ENCODE results near the gene VPS52. TPM values are rescaled to one million over a fixed set of nuclear protein-coding genes. Genes with fewer than 3 reads are reported as not detected.
A peak's percentile ranks its signal among the peaks of the same experiment; 100 is the strongest.

VPS52 gene
- total and polyA plus RNA-seq, 2 donors (not counting 1 experiment from before 2014, with no cell fraction given), result 100 to 144 TPM

DNA sequence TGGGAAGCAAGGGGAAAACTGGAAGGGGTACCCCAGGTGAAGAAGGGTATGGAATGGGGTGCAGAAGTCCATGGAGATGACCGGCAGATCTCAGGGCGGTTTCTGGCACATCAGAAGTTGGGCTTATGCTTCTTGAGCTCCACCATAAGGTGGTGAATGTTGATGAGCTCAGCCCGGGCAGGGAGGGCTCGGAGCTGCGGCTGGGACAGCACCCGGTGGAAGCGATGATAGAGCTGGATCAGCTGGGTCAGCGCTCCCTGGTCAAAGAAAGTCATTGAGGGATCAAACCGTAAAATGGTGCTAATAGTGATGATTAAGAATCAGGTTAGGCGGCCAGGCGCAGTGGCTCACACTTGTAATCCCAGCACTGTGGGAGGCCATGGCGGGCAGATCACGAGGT is 20.9 kb downstream of the VPS52 start:
- Histone ChIP-seq H3K27me3 (replicated peaks in 1 of 4; ENCODE audit: control extremely low read depth in 1 of 4, control insufficient read depth in 3 of 4, insufficient read depth in 4 of 4, low read length in 3 of 4) (peaks cover 0 to 4% (median 0%) of the 10 kb centered on the region in 4 experiments), H3K4me2 (replicated peaks; ENCODE audit: low read depth, low read length, poor library complexity, severe bottlenecking) (no peak overlapping the region), H3K4me1 (ENCODE audit: control insufficient read depth in 2 of 2, insufficient read depth in 2 of 2, low read length in 2 of 2) (peaks cover 12 to 24% of the 10 kb centered on the region in 2 donors), H2AFZ (ENCODE audit: insufficient read depth, low read depth, low read length, poor library complexity, severe bottlenecking) (no peak overlapping the region), H3K36me3 (replicated peaks in 1 of 2; ENCODE audit: control extremely low read depth in 1 of 2, control insufficient read depth in 1 of 2, extremely low read depth in 1 of 2, insufficient read depth in 2 of 2, low read length in 1 of 2) (peaks cover 0 to 9% of the 10 kb centered on the region in 2 experiments), H3K27ac (ENCODE audit: low read length in 2 of 2) (no peak overlapping the region), H3K79me2 (ENCODE audit: control insufficient read depth, insufficient read depth, low read length) (peaks cover 9% of the 10 kb centered on the region), H4K20me1 (ENCODE audit: control insufficient read depth, insufficient read depth, low read length, poor library complexity, severe bottlenecking) (no peaks in the 10 kb centered on the region), H3K9ac (ENCODE audit: low read length) (no peak overlapping the region), H3K9me3 (ENCODE audit: control extremely low read depth in 1 of 3, control insufficient read depth in 2 of 3, insufficient read depth in 1 of 3, low read length in 2 of 3) (no peaks in the 10 kb centered on the region), H3K4me3 (ENCODE audit: control extremely low read depth in 1 of 5, extremely low read depth in 1 of 5, insufficient read depth in 1 of 5, low read depth in 2 of 5, low read length in 4 of 5) (no peak overlapping the region)
- intact Hi-C loops (cut with micrococcal nuclease), result no loop called here
- ATAC-seq (ENCODE audit: low read depth) (no peak), DNase-seq (peak; percentile 22)
- Mint-ChIP-seq H3K9me3 (ENCODE audit: insufficient read depth) (no peaks in the 10 kb centered on the region), H3K4me1 (peaks cover 31% of the 10 kb centered on the region), H3K27ac (peak overlapping the region; percentile 97), H3K4me3 (peak overlapping the region; percentile 97), H3K27me3 (peaks cover 4% of the 10 kb centered on the region)
- CTCF ChIA-PET, result interaction anchor here (0.7 to 6.0 kb wide), 6 partner anchors 19 to 250 kb away, joined by 3 to 80 read pairs (median 12); partner anchors contain the start of gene B3GALT4
- TF ChIP-seq, protein P1, sequence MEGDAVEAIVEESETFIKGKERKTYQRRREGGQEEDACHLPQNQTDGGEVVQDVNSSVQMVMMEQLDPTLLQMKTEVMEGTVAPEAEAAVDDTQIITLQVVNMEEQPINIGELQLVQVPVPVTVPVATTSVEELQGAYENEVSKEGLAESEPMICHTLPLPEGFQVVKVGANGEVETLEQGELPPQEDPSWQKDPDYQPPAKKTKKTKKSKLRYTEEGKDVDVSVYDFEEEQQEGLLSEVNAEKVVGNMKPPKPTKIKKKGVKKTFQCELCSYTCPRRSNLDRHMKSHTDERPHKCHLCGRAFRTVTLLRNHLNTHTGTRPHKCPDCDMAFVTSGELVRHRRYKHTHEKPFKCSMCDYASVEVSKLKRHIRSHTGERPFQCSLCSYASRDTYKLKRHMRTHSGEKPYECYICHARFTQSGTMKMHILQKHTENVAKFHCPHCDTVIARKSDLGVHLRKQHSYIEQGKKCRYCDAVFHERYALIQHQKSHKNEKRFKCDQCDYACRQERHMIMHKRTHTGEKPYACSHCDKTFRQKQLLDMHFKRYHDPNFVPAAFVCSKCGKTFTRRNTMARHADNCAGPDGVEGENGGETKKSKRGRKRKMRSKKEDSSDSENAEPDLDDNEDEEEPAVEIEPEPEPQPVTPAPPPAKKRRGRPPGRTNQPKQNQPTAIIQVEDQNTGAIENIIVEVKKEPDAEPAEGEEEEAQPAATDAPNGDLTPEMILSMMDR (IDR thresholded peaks at IDR 0.05), result no peak
- TF ChIP-seq EZH2 (IDR thresholded peaks at IDR 0.05; ENCODE audit: borderline replicate concordance, insufficient read depth, low read depth, low read length, poor library complexity, severe bottlenecking), result no peak
- WGBS (ENCODE audit: insufficient coverage), result over 99% methylated on average over 13 of the region's 13 CpGs
- POLR2A ChIA-PET, result interaction anchor here (0.5 to 0.6 kb wide), 3 partner anchors 20 to 355 kb away, joined by 3 to 5 read pairs (median 5); no protein-coding TSS in a partner anchor

All from B cell (primary cell).